ENCODE results near the gene SMAD3.

The SMAD3 gene

DNA sequence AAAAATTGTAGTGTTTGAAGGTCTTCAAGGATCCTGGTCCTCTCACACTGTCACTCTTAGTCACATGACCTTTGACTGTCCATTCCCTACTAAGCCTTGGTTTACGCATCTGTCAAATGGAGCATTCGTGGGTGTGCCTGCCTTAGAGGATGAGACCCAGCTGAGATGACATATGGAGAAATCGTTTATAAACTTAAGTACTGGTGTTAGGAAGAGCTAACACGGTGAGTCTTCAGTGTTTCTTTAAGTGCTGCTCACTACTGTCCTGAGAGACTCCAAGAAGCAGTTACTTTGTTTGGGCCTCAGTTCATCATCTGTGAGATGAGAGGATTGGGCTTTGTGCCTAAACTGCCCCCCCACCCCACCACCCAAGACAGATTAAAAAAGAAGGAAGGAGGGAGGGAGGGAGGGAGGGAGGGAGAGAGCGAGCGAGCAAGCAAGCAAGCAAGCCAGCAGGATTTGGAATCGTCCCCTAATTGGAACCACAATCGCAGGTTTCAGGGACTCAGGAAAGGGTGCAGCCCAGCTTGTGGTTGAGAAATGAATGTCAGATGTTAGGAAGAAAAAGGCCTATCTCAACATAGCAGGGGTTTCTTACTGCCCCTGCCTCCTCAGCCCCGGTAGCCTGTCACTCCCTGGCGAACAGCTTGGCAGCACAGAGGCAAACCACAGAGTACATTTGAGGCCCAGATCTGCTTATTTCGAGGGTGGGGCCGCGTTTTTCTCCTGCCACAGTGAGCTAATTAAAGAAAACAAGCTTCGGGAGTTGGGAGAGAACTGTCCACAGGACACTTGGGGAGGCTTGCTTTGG is 32.7 kb downstream of the SMAD3 start:
- DNase-seq: no peak

DNA sequence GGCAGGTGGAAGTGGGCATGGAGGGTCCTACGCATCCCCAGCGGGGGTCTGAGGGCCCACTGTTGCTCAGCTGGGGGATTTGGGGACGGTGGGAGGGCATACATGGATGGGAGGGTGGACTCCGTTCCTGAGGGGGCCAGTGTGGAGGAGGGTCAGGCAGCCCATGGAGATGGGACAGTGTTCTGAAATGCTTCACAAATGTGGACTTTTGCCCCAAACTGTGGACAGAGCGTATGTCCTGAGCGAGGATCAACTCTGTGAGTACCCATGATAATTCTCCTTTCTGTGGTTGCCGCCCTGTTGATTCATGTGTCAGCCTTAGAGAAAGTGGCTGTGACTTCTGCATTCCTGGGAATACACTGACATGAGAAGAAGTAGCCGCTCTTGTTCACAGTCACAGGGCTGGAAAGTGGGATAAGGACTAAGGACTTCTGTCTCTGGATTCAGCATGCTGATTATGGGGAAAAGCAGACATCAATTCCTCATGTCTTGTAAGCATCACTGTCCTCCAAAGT is 33.4 kb downstream of the SMAD3 start:
- DNase-seq: no peak

DNA sequence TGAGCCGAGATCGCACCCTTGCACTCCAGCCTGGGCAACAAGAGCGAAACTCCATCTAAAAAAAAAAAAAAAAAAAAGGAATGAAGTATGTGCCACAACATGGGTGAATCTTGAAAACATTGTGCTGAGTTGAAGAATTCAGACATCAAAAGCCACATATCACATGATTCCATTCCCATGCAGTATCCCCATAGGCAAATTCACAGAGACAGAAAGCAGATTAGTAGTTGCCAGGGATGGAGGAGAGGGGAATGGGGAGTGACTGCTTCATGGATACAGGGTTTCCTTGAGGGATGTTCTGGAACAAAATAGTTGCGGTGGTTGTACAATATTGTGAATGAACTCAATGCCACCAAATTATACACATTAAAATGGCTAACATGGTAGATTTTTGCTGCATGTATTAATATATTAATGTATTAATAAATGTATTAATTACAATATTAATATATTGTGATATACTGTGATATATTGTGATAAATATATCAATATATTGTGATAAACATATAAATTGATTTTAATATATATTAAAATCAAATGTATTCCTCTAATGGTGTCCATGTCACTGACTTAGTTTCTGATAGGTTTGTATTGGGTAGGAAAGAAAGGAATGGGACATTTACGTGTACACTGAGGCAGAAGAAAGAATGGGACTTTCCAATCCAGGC is 34.9 kb downstream of the SMAD3 start:
- DNase-seq: no peak

DNA sequence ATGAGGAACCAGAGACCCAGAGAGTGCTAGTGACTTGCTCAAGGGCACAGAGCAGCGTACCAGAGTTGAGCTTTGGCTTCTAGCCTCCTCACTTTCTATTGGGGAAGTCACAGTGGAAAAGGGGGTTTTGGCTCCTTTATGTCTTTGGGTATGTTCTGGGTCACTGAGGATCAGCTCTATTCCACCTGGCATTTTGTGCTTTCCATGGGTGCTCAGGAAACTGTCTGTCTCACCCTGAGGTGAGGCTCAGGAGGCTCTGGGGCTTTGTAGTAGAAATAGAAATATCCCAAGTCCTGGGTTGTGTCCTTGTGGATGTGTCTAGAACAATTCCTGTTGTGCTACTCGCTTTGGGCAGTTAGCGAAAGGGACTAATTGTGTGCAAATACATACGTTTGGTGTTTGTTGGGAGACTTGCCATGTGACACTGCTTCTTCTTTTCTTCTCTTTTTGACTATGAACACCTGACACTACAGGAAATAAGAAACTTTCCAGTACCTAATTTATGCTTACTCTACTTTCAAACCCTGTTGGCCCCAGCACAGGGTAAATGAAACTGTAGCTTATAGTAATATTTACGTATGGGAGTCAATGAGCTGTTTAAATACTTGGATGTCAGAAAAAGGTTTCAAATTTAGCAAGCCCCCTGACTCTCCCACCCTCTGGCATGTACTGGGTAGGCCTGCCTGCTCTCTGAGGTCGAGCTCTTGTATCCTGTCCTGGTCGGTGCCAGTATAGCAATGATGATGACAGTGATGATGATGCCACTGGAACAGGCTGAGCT is 35.6 kb downstream of the SMAD3 start:
- no peak for DNase-seq

DNA sequence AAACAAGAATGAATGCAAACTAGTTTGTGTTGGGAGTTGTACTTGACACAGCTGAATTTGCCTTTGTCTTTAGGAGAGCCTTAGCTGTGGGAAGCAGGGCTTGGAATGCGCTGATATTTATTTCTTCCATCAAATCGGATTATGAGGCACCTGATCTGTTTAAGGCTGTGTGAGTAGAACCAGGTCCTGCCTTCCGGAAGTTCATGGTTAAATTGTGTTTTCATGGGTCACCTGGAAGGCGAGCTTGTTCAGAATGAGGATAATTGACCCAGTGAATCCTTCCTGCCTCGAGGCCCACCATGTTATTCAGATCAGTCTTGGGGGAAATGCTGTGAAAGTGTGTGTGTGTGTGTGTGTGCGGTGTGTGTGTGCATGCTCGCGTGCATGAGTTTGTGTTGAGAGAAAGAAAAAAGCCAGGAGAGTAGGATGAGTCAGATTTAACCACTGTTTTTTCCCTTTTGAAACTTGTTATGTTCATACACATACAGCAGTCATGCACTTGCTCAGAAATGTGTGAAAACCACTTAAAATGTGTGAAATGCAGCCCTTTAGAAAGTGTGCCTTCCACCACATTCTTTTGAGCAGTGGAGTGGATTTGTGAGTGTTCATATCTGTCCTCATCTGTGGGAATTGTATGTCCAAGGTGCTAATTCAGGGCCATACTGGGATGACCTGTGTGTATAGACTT is 36.7 kb downstream of the SMAD3 start:
- no peak for DNase-seq

DNA sequence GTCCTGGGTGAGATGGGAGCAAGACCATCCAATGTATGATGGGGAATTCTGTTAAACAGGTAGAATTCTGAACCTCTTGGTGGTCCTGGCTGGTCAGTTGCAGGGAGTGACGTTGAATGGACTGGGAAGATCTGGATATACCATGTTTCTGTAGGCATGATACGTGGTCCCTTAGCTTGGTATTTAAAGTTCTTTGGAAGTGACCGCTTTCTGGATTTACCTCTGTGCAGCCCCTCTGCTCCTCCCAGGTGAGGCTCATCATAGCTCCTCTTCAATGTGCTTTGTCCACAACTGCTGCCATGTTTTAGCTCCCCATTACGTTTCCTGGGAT is 37.2 kb downstream of the SMAD3 start:
- no peak for DNase-seq

DNA sequence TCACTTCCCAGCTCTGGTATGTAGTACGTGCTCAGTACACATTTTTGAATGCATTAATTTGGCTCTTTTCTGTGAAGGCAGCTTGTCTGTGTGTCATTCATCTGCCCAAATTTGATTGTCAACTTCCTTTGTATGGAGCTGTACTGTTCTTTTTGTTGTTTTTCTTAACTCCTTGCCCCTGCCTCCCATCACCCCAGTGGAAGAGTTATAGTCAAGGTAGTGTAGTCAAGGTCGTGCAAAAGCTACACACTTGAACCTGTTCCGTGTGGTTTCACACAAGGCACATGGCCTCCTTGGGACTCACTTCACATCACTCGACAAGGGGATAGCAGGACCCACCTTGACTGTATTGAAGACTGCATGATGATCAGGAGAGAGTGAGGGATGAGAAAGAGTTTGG is 37.6 kb downstream of the SMAD3 start:
- DNase-seq: no peak

DNA sequence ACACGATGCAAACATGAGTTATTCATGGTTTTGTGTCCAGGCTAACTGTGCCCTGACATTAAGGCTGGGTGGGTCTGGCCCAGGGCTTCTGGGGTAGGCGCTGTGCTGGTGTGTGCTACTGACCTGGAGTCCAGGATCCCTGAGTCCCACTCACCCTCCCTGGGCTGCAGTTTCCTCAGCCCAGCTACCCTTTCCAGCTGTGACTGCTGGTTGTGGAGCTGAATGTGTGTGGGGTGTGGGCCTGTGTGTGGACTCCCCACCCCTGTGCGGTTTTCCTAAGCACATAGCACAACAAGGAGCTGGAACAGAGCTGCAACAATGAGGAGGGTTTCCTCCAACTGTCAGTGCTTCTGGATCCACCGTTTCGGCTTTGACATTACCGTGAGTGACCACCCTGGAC is 38.0 kb downstream of the SMAD3 start:
- no peak for DNase-seq

DNA sequence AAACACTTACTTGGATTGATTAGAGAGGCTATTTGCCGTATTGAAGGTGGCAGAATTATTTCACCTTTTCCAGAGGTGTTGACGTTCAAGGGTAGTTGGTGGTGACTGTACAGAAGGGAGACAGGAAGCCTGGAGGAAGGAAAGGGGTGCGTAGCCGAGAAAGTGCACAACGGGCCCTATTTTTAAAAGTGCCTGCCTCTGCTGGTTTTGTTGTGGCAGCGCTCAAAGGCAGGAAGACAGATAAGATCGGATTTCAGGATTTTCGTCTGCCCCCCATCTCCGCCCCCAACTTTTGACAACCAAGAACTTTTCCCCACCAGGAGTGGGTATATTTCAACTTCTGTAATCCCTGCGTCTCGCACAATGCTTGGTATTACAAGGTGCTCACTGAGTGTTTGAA is 38.5 kb downstream of the SMAD3 start:
- DNase-seq: no peak

DNA sequence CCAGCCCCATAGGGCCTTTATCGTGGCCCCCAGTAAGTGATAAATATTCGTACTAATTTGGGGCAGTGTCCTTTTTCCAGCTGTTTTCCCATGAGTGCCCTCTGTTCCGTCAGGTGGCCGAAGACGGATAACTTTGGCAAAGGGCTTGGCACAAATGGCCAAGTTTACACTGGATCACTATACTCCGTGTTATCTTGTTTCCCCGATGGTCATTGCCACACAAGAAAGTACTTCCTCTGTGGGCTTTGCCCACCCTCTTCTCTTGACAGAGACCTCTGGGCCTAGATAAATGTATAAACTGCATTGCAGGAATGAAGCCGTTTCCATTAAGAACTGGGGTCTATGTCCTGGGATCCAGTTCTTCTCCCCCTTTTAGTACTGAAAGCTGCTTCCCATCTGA is 39.1 kb downstream of the SMAD3 start:
- DNase-seq: no peak

DNA sequence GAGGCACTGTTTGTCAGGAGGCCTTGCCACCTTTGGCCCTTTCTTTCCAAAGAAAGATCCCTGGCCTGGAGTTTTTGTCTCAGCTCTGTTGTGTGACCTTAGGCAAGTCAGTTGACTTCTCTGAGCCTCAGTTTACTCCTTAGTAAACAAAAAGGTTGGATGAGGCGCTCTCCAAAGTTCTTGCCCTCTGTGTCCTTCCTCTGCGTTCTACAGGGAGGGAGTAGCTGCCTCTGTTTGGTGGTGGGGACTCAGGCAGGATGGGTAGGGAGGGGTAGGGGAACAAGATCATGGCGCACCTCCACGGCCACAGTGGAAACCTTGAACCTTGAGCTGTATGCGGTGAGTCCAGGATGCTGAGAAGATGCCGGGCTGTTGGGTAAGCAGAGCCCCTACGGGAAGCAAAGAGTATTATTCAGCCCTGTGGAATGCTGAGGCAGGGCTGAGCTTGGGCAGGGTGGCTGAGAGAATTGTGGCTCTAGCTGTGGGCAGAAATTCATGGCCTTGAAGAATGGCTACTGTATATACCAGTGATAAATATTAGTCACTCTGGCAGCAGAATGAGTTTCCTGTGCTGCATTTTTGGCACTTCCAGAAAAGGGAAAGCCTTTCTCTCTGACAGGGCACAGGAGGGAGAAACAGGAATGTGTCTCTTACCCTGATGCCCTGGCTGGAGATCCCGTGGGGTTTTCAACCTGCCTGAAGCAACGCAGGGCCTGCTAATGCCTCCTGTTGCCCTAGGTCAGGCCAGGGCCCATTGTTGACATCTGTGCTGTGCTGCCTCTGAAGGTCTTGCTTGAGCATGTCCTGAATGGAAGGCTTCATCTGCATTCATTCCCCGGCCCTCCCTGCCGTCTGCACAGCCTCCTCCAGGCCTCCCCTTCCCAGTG is 39.9 kb downstream of the SMAD3 start:
- no peak for DNase-seq

DNA sequence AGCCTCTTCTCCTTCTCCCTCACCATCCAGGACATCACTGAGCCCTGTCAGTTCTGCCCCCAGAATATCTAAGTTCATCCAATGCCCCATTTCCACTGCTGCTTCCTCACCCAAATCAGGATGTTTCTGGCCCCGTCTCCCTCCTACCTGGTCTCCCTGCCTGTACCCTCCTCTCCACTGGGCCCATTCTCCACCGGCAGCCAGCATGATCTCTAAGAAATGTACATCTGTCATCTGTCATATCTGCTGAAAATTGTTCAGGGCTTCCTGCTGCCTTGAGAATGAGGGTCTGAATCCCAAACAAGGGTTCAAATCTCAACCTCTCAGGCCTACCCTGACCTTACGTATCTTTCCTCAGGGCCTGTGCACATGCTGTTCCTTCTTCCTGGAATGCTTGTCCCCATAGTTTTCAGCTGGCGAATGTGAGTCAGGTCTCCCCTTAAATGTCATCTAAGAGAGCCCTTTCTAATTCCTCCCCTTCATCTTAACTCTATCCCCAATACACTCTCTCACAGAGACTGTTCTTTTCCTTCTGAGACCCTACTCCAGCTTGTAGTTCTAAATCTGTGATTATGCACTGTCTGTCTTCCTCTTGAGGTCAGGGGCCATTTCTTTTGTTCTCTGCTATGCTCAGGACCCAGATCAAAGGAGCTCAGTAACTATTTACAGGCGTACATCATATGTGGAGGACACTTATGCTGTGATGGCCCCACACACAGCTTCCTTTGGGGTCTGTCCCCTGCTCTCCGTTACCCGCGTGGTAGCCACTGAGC is 40.8 kb downstream of the SMAD3 start:
- no peak for DNase-seq

DNA sequence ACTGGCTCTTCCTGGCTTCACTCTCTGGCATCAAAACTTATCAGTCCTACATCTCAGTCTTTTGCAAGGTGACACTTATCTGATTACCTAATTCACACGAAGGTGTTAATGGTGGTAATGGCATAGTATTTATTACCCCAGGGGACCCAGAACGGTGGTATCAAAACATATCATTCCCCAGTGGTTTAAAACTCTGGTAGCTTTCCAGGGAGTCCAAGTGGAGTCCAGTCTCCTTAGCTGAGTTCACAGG is 41.3 kb downstream of the SMAD3 start:
- DNase-seq: no peak

DNA sequence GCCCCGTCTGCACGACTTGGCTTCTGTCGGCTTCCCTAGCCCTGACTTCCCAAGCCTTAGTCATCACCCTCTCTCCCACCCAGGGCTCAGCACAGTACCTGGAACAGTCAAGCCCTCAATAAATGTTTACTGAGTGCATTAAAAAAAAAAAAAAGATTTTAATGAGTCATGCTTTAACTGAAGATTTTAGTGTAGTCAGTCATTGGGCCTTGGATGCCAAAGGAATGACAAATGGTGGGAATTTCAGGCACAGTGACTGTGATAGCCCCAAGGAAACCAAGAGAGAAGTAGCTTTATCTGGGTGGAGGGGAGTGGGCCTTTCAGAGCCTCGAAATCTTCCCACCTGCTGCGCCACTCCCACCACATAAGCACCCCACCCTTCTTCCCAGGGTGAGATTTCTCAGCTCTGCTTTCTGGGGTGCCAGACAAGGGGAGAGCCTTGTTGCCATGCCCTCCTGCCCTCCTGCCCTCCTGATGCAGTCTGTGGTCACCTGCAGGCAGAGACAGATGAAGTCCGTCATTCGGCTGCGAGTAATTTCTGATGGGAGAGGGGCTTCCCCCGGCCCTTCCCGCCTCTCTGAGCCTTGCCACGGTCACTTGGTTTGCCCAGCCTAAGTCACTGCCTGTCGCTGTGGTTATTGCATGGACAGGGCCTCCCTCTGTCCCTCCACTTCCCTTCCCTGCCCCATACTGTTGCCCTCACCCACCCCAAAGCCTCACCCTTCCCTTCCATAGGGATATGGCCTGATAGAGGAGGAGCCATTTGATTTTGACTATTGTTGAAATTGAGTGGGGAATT is 41.8 kb downstream of the SMAD3 start:
- no peak for DNase-seq

DNA sequence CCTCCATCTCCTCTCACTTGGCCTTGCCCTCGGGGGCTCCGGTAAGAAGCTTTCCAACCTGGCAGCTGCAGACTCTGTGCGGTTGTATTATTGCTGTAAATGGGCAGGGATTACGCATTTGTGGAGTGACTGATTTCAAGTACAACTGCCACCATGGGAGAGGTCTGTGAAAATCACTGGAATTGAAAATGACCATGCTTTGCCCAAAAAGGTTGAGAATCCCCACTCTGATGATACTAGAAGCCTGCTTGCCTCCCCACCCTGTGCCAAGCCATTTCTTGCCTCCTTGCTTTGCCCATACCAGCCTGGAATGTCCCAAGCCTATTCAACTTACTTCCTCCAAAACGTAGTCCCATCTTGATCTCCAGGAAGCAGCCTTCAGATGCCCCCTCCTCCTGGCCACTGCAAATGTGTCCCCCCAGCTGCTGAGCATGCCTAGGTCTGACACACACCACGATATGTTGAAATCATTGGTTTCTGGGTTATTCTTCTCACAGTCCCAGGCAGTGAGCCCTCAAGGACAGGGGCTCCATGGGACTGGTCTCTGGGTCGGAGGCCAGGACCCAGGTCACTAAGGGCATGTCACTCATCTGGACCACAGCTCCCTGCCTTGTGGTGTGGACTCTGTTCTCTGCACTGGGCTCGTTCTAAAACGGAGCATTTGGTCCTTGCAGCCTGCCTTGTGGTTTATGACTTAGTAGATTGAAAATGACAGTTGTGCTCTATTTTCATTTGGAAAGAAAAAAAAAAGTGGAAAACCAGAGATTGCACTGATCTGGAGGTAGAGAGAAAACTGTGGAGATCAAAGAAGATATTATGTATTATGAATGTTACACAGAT is 42.9 kb downstream of the SMAD3 start:
- no peak for DNase-seq

DNA sequence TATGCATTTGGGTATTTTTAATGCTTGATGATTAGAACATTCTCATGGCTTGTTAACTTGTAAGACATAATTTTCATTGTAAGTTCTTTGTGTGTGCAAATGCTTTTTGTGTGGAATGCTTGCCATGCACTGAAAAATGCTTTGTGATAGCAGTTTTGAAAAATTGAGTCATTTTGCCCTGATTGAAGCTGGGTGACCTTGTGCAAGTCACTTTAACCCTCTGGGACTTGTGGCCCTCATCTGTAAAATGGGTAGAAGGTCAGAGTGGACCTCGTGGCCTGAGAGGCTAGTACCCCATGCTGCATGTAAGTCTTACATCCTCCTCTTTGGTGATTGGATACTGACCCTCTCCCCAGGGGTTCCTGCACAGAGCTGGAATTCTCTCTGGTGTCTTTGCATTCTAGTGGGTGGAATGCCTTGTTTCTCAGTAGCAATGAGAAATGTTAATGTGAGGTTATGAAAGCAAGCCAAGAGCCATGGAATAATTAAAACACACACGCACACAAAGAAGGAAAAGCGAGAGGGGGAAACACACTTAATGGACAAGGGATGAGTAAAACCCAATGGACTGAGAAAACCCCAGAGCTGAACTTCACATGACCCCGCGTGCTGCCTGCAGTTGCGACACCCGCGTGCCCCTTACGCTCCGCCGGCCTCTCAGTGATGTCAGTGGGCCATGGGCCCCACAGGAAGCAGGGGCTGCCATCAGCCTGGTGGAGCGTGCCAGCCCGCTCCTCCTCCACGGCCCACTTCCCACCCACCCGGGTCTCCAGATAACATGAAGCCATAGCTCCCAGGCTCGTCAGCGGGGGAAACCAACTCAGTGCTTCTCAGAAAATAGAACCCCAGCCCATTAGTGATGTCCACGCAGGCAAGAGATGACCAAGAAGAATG is 44.0 kb downstream of the SMAD3 start:
- DNase-seq: no peak

DNA sequence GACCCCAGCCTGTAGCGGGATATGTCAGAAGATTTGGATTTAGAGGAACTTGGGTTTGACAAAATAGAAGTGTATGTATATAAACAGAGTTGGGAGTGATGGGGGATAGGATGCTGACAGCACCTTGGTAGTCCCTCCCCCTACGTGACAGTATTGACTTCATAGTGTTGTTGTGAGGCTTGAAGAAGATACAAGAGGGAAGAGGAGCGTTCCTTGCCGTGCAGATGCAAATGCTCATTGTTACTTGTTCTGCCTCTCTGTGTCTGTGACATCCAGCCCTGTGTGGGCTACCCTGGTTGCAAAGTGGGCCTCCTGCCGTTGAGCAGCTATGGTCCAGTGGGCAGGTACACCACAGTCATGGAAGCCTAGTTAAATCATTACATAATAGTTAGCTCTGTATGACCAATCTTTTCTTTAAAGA is 45.0 kb downstream of the SMAD3 start:
- no peak for DNase-seq

DNA sequence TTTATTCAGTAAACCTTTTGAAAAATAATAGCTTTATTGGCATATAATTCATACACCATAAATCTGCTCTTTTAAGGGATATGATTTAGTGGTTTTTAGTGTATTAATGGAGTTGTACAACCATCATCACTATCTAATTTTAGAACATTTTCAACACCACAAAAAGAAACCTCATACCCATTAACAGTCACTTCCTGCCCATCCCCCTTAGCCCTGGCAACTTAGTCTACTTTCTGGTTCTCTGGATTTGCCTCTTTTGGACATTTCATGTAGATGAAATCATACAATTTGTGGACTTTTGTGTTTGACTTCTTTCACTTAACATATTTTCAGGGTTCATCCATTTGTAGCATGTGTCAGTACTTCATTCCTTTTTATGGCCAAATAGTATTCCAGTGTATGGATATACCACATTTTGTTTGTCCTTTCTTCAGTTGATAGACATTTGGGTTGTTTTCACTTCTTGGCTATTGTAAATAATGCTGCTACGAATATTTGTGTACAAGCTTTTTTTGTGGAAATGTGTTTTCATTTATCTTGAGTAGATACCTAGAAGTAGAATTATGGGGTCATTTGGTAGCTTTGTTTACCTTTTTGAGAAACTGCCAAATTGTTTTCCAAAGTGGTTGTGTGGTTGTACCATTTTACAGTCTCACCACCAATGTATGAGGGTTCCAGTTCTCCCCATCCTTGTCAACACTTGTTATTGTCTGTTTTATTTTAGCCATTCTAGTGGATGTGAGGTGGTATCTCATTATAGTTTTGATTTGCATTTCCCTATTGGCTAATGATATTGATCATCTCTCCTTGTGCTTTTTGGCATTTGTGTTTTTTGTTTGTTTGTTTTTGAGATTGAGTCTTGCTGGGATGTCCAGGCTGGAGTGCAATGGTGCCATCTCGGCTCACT is 45.8 kb downstream of the SMAD3 start:
- DNase-seq: no peak
